GM12892 (cell line): ENCODE data around the gene GALNT18.

Experiments
- POLR2A ChIP-seq: IDR thresholded peaks from 2 replicates; pipeline ENCODE4 v1.6.1; 2011; ENCODE audit warnings: low read depth, low read length, control low read depth
- POLR2AphosphoS5 ChIP-seq: IDR thresholded peaks from 2 replicates; pipeline ENCODE4 v1.6.1; 2011; ENCODE audit warnings: low read depth, low read length, control low read depth
- TAF1 ChIP-seq: IDR thresholded peaks from 2 replicates; pipeline ENCODE4 v1.6.1; 2011; ENCODE audit warnings: low read depth, mild to moderate bottlenecking, control low read depth, low read length, borderline replicate concordance

- TF ChIP-seq POLR2AphosphoS5 (no peak), POLR2A (no peak), TAF1 (no peak)
Measured at GRCh38 chr11:11524436-11525061, 97.3 kb downstream of the GALNT18 start.
